ENCODE results near the gene OR6C4. TPM values are rescaled to one million over a fixed set of nuclear protein-coding genes. Genes with fewer than 3 reads are reported as not detected.
"Not testable (repeated sequence)": the region's sequence is repeated elsewhere in the genome, so short reads cannot be mapped to it uniquely, and the experiment has no call there.

The OR6C4 gene
- not detected in 2 replicates for total RNA-seq
- long read RNA-seq: 0 reads

DNA sequence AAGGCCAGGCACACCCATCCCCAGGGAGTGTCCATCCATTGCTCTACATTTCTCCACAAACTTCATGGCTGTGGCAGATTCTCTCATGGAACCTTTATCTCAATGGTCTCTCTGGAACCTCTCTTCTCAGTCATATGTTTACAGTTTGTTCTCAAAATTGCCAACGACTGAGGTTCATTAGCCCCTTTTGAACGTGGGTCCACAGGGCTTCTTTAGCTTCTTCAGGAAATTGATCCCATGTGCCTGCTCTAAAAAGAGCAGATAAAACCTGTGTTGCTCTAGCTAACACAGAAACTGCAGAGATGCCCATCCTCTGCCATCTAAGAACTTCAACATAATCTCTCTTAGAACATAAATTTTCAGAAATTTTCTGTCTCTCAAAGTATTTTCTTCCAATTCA lies at the start of gene OR6C4:
OR6C4 (plus strand) TSS at position 301 of the 400 bp plus-strand sequence. CDS start 1,625 bp downstream, outside the sequence.
- peaks cover 12% of the 10 kb centered on the region for H3K9me3 Mint-ChIP-seq (ENCODE audit: low read depth)
- no peaks in the 10 kb centered on the region for H3K36me3 Mint-ChIP-seq (ENCODE audit: insufficient read depth)
- H3K4me1 Mint-ChIP-seq (ENCODE audit: low read depth): no peaks in the 10 kb centered on the region

DNA sequence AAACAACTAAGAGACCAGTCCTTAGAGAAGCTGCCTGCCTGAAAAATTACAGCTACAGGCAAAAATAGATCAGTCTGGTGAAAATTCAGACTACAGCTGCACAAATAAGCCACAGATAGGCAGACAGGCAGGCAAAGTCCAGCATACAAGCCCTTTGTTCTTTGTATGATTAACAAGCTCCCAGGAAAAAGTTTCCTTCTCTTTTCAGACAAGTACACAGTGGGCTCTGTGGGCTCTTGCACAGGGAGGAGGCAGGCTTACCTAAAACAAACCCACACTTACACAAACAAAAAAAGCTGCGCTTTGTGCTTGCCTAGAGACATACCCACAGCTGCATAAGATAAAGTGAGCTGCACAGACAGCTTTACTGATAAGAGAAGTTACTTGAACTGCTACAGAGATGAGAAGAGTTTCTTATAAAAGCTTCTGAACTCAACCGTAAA lies 49.6 kb upstream of the OR6C4 start:
- no peak for DNase-seq (ENCODE audit: low spot score, unreplicated experiment)
- Mint-ChIP-seq H3K9me3 (ENCODE audit: low read depth) (no peaks in the 10 kb centered on the region), H3K4me3 (ENCODE audit: low read depth) (peak overlapping the region; percentile 29), H3K27ac (peak overlapping the region; percentile 90), H3K4me1 (ENCODE audit: low read depth) (peaks cover 45% of the 10 kb centered on the region), H3K36me3 (ENCODE audit: insufficient read depth) (no peaks in the 10 kb centered on the region), H3K27me3 (no peaks in the 10 kb centered on the region)
- TF ChIP-seq, protein P1, sequence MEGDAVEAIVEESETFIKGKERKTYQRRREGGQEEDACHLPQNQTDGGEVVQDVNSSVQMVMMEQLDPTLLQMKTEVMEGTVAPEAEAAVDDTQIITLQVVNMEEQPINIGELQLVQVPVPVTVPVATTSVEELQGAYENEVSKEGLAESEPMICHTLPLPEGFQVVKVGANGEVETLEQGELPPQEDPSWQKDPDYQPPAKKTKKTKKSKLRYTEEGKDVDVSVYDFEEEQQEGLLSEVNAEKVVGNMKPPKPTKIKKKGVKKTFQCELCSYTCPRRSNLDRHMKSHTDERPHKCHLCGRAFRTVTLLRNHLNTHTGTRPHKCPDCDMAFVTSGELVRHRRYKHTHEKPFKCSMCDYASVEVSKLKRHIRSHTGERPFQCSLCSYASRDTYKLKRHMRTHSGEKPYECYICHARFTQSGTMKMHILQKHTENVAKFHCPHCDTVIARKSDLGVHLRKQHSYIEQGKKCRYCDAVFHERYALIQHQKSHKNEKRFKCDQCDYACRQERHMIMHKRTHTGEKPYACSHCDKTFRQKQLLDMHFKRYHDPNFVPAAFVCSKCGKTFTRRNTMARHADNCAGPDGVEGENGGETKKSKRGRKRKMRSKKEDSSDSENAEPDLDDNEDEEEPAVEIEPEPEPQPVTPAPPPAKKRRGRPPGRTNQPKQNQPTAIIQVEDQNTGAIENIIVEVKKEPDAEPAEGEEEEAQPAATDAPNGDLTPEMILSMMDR (IDR thresholded peaks at IDR 0.05; ENCODE audit: unreplicated experiment): no peak

More for the DNA sequence above, at the start of gene OR6C4:
- H3K4me3 Mint-ChIP-seq (ENCODE audit: low read depth): no peak within 1 kb of the TSS
- no peak within 1 kb of the TSS for H3K27ac Mint-ChIP-seq
- no peaks in the 10 kb centered on the region for H3K27me3 Mint-ChIP-seq
- DNase-seq (ENCODE audit: low spot score, unreplicated experiment): no peak
- TF ChIP-seq, protein P1 (IDR thresholded peaks at IDR 0.05; ENCODE audit: unreplicated experiment): no peak

DNA sequence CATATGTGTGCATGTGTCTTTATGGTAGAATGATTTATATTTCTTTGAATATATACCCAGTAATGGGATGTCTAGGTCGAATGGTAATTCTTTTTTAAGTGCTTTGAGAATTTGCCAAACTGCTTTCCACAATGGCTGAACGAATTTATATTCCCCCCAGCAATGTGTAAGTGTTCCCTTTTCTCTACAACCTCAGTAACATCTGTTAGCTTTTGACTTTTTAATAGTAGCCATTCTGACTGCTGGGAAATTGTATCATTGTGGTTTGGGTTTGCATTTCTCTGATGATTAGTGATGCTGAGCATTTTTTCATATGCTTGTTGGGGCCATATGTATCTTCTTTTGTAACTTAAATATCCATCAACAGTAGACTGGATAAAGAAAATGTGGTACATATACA lies 47.8 kb upstream of the OR6C4 start:
- H3K4me1 Mint-ChIP-seq (ENCODE audit: low read depth): peaks cover 39% of the 10 kb centered on the region
- H3K4me3 Mint-ChIP-seq (ENCODE audit: low read depth): no peak overlapping the region
- H3K36me3 Mint-ChIP-seq (ENCODE audit: insufficient read depth): no peaks in the 10 kb centered on the region
- no peak overlapping the region for H3K27ac Mint-ChIP-seq
- no peaks in the 10 kb centered on the region for H3K27me3 Mint-ChIP-seq
- TF ChIP-seq, protein P1 (IDR thresholded peaks at IDR 0.05; ENCODE audit: unreplicated experiment): no peak
- DNase-seq (ENCODE audit: low spot score, unreplicated experiment): no peak
- H3K9me3 Mint-ChIP-seq (ENCODE audit: low read depth): no peaks in the 10 kb centered on the region

DNA sequence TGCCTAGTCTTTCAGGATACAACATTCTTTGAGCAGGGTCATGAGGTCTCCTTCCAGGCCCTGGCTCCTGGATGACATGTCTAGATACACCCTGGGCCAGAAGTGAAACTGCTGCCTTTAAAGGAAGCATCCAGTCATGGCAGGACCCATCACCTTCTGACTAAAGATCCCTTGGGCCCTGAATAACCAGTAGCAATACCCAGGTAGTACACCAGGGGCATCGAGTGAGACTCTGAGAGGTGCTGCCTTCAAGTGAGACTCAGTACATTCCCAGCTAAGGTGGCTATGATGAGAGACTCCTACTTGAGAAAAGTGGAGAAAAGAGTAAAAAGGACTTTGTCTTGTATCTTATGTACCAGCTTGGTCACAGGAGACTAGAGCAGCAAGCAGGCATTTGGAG lies 33.7 kb upstream of the OR6C4 start:
- no peak overlapping the region for H3K27ac Mint-ChIP-seq
- peaks cover 2% of the 10 kb centered on the region for H3K36me3 Mint-ChIP-seq (ENCODE audit: insufficient read depth)
- TF ChIP-seq, protein P1 (IDR thresholded peaks at IDR 0.05; ENCODE audit: unreplicated experiment): no peak
- no peaks in the 10 kb centered on the region for H3K4me1 Mint-ChIP-seq (ENCODE audit: low read depth)
- no peaks in the 10 kb centered on the region for H3K27me3 Mint-ChIP-seq
- peaks cover 18% of the 10 kb centered on the region for H3K9me3 Mint-ChIP-seq (ENCODE audit: low read depth)
- DNase-seq (ENCODE audit: low spot score, unreplicated experiment): no peak
- no peak overlapping the region for H3K4me3 Mint-ChIP-seq (ENCODE audit: low read depth)

DNA sequence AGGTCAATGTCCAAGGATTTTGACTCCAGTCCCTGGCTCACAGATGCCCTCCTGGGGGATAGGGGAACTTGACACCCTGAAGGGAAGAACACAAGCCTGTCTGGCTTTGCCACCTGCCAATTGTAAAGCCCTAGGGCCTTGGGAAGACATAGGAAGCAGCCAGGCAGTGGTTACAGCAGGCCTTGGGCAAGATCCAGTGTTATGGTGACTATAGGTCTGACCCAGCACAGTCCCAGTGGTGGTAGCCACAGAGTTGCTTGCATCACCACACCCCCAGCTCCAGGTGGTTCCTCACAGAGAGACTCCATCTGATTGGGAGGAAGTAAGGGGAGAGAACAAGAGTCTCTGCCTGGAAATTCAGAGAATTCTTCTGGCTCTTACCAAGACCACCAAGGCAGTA lies 33.0 kb upstream of the OR6C4 start:
- Mint-ChIP-seq H3K27ac (no peak overlapping the region), H3K4me3 (ENCODE audit: low read depth) (no peak overlapping the region), H3K9me3 (ENCODE audit: low read depth) (peaks cover 18% of the 10 kb centered on the region), H3K27me3 (no peaks in the 10 kb centered on the region), H3K36me3 (ENCODE audit: insufficient read depth) (peaks cover 2% of the 10 kb centered on the region), H3K4me1 (ENCODE audit: low read depth) (no peaks in the 10 kb centered on the region)
- TF ChIP-seq, protein P1 (IDR thresholded peaks at IDR 0.05; ENCODE audit: unreplicated experiment): no peak
- DNase-seq (ENCODE audit: low spot score, unreplicated experiment): no peak

DNA sequence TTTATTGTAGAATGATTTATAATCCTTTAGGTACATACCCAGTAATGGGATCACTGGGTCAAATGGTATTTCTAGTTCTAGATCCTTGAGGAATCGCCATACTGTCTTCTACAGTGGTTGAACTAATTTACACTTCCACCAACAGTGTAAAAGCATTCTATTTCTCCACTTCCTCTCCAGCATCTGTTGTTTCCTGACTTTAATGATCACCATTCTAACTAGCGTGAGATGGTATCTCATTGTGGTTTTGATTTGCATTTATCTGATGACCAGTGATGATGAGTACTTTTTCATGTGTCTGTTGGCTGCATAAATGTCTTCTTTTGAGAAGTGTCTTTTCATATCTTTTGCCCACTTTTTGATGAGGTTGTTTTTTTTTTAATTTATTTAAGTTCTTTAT lies 1.2 kb upstream of the OR6C4 start:
- not testable (repeated sequence) for H3K36me3 Mint-ChIP-seq (ENCODE audit: insufficient read depth); H3K4me3 Mint-ChIP-seq (ENCODE audit: low read depth); H3K4me1 Mint-ChIP-seq (ENCODE audit: low read depth); H3K27ac Mint-ChIP-seq; DNase-seq (ENCODE audit: low spot score, unreplicated experiment); H3K27me3 Mint-ChIP-seq
- peaks cover 12% of the 10 kb centered on the region for H3K9me3 Mint-ChIP-seq (ENCODE audit: low read depth)
